Stomach smooth muscle (tissue), 2 donors: Measurements from ENCODE around the gene CCNK.
A peak's percentile ranks its signal among the peaks of the same experiment; 100 is the strongest.

ENCODE experiments used
- H3K27ac ChIP-seq: one replicate; pipeline ENCODE4 v1.7.0; 2013; ENCODE audit warnings: mild to moderate bottlenecking, low read length, inconsistent platforms
- H3K27me3 ChIP-seq, 2 donors: one replicate each; pipeline ENCODE4 v1.7.0; 2013; ENCODE audit warnings: low read length in 2 of 2; ENCODE audit not compliant: insufficient read depth in 2 of 2, control insufficient read depth in 1 of 2
- H3K36me3 ChIP-seq, 2 donors: one replicate each; pipeline ENCODE4 v1.7.0; 2013; ENCODE audit warnings: low read length in 2 of 2; ENCODE audit not compliant: control insufficient read depth in 2 of 2, insufficient read depth in 2 of 2
- H3K4me1 ChIP-seq: one replicate; pipeline ENCODE4 v1.7.0; 2013; ENCODE audit warnings: low read length; ENCODE audit not compliant: control insufficient read depth, insufficient read depth
- H3K4me3 ChIP-seq, 2 donors: one replicate each; pipeline ENCODE4 v1.7.0; 2013; ENCODE audit warnings: low read length in 2 of 2
- H3K9ac ChIP-seq, 2 donors: one replicate each; pipeline ENCODE4 v1.7.0; 2013; ENCODE audit warnings: low read length in 2 of 2, mild to moderate bottlenecking in 1 of 2
- H3K9me3 ChIP-seq, 2 donors: one replicate each; pipeline ENCODE4 v1.7.0; 2013; ENCODE audit warnings: low read length in 2 of 2; ENCODE audit not compliant: control insufficient read depth in 2 of 2
- donor health status: healthy.
- donor health status: Pancreatic carcinoma.

CCNK gene

GRCh38 chr14:99480917-99481744, at the start of gene CCNK:
CCNK (plus strand) TSS chr14:99481409; CDS start chr14:99492678, 11,269 bp downstream.
- Histone ChIP-seq H3K4me3 (peak within 1 kb of the TSS; percentile 98 to 99), H3K9me3 (no peaks in the 10 kb centered on the region), H3K27me3 (no peaks in the 10 kb centered on the region), H3K9ac (peak within 1 kb of the TSS; percentile 94 to 95), H3K36me3 (no peaks in the 10 kb centered on the region), H3K4me1 (peaks cover 35% of the 10 kb centered on the region), H3K27ac (peak within 1 kb of the TSS; percentile 97)

- H3K4me1 ChIP-seq = peaks cover 17% of the 10 kb centered on the region
- H3K27ac ChIP-seq = no peak overlapping the region
- H3K4me3 ChIP-seq = no peak overlapping the region
- H3K36me3 ChIP-seq = peaks cover 11 to 27% of the 10 kb centered on the region in 2 donors
- H3K27me3 ChIP-seq = no peaks in the 10 kb centered on the region
- no peaks in the 10 kb centered on the region for H3K9me3 ChIP-seq
- H3K9ac ChIP-seq = no peak overlapping the region
Measured at GRCh38 chr14:99431986-99432385, 49.2 kb upstream of the CCNK start.

DNA sequence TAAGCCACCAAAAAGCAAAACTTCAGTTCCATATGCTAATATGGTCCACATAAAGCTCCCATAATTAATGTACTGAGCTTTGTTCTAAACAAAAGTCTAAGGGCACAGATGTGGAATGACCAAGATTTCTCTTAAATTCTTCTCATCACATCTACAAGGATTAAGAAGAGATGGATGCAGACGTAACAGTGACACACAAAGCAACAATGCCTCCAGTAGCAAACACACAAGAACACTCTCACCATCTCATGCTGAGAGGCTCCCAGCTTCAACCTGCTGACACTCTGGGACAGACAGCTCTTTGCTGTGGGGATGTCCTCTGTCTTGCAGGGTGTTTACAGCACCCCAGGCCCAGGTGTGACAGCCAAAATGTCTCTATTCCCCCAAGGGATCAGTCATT, 48.7 kb upstream of the CCNK start:
- H3K36me3 ChIP-seq = peaks cover 14 to 29% of the 10 kb centered on the region in 2 donors
- no peak overlapping the region for H3K9ac ChIP-seq
- no peaks in the 10 kb centered on the region for H3K9me3 ChIP-seq
- peaks cover 18% of the 10 kb centered on the region for H3K4me1 ChIP-seq
- H3K4me3 ChIP-seq = no peak overlapping the region
- no peaks in the 10 kb centered on the region for H3K27me3 ChIP-seq
- H3K27ac ChIP-seq = no peak overlapping the region

- H3K27ac ChIP-seq = no peak overlapping the region
- no peak overlapping the region for H3K9ac ChIP-seq
- H3K4me3 ChIP-seq = no peak overlapping the region
- H3K36me3 ChIP-seq = peaks cover 11 to 26% of the 10 kb centered on the region in 2 donors
- no peaks in the 10 kb centered on the region for H3K9me3 ChIP-seq
- H3K4me1 ChIP-seq = peaks cover 18% of the 10 kb centered on the region
- H3K27me3 ChIP-seq = no peaks in the 10 kb centered on the region
Measured at GRCh38 chr14:99435327-99435726, 45.9 kb upstream of the CCNK start.

- Histone ChIP-seq H3K9ac (peak overlapping the region in 1 of 2 donors; percentile 29), H3K36me3 (peaks cover 15 to 30% of the 10 kb centered on the region in 2 donors), H3K27ac (peak overlapping the region; percentile 31), H3K9me3 (no peaks in the 10 kb centered on the region), H3K4me3 (no peak overlapping the region), H3K27me3 (no peaks in the 10 kb centered on the region), H3K4me1 (peaks cover 10% of the 10 kb centered on the region)
Measured at GRCh38 chr14:99436247-99437180, 44.7 kb upstream of the CCNK start.

DNA sequence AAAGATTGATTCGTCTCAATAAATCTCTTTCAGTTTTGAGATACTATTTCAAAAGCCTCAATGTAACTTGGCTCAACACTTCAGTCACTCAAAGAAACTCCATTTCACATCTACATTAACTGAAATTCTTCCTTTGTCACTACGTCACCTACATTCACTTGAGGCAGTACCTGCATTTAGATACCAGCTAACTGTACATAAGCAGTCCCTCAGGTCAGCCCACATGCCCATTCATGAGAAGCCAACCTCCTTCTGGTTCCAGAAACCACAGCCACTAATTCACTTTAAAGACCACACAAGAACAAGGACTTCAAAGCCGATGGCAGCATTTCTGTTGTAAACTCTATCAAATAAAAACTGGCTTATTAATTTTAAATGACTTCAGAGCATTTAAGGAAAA, 43.5 kb upstream of the CCNK start:
- Histone ChIP-seq H3K27me3 (no peaks in the 10 kb centered on the region), H3K4me1 (peaks cover 10% of the 10 kb centered on the region), H3K9me3 (no peaks in the 10 kb centered on the region), H3K27ac (no peak overlapping the region), H3K4me3 (no peak overlapping the region), H3K9ac (no peak overlapping the region), H3K36me3 (peaks cover 20 to 29% of the 10 kb centered on the region in 2 donors)

GRCh38 chr14:99440278-99440677, 40.9 kb upstream of the CCNK start:
- peaks cover 18 to 34% of the 10 kb centered on the region in 2 donors for H3K36me3 ChIP-seq

DNA sequence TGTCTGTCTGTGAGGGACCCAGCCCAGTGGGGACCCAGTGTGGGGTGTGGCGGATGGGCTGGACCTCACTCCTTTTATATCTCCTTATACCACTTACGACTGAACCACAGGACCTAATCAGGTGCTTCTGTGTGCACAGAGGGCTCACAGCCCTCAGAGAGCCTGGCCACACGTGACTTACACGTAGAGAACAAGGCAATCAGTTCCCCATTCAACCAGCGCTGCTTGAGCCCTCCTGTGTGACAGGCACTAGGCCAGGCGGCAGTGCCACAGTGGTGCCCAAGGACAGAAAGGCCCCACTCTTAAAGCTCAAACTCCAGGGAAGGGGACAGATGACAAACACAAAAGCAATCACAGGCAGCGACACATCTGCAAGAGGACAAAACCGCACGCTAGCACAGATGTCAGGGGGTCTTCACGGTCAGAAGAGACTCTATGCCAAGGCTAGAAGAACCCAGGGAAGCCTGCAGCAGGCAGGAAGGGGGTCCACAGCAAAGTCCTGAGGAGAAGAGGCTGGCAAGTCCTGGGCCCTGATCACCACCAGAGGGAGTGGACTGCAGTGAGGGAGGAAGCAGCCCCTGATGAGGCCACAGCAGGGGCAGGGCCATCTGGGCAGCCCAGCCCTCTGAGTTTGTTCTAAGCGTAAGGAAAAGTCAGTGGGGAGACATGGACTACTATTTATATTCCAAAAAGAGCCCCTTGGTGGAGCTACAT, 39.9 kb upstream of the CCNK start:
- Histone ChIP-seq H3K36me3 (peaks cover 16 to 32% of the 10 kb centered on the region in 2 donors), H3K4me1 (peaks cover 8% of the 10 kb centered on the region), H3K4me3 (no peak overlapping the region), H3K27ac (no peak overlapping the region), H3K9me3 (no peaks in the 10 kb centered on the region), H3K9ac (no peak overlapping the region), H3K27me3 (no peaks in the 10 kb centered on the region)

More at GRCh38 chr14:99440278-99440677, 40.9 kb upstream of the CCNK start:
- Histone ChIP-seq H3K9ac (no peak overlapping the region), H3K4me3 (no peak overlapping the region), H3K27ac (no peak overlapping the region), H3K27me3 (no peaks in the 10 kb centered on the region), H3K4me1 (peaks cover 10% of the 10 kb centered on the region), H3K9me3 (no peaks in the 10 kb centered on the region)

GRCh38 chr14:99441918-99442317, 39.3 kb upstream of the CCNK start:
- Histone ChIP-seq H3K9ac (no peak overlapping the region), H3K4me3 (no peak overlapping the region), H3K9me3 (no peaks in the 10 kb centered on the region), H3K36me3 (peaks cover 16 to 36% of the 10 kb centered on the region in 2 donors), H3K4me1 (peaks cover 2% of the 10 kb centered on the region), H3K27ac (no peak overlapping the region), H3K27me3 (no peaks in the 10 kb centered on the region)

GRCh38 chr14:99445931-99446330, 35.3 kb upstream of the CCNK start:
- no peak overlapping the region for H3K27ac ChIP-seq
- H3K4me1 ChIP-seq = no peaks in the 10 kb centered on the region
- no peak overlapping the region for H3K4me3 ChIP-seq
- H3K36me3 ChIP-seq = peaks cover 38 to 44% of the 10 kb centered on the region in 2 donors
- no peaks in the 10 kb centered on the region for H3K27me3 ChIP-seq
- no peak overlapping the region for H3K9ac ChIP-seq
- H3K9me3 ChIP-seq = no peaks in the 10 kb centered on the region
